IMR-90 (cell line): ENCODE data around the gene LDLRAD4. TPM values are rescaled to one million over a fixed set of nuclear protein-coding genes. Genes with fewer than 3 reads are reported as not detected.

Experiments used
- ATAC-seq: fragments of 200-7000 bp; cut with Tn5 transposase; 2 replicates; pipeline ENCODE4 v1.9.1; 2020; ENCODE audit warnings: low read depth, mild to moderate bottlenecking, moderate library complexity
- BruUV-seq: library from RNA; stranded (reverse); fragments of 400-500 nt; replicated peaks from 2 replicates; lab custom pipeline; 2021; lab: Mats Ljungman, UMichigan
- CTCF ChIA-PET: fragments of 300-600 bp; formaldehyde crosslinking; extraction: SDS; loops from one replicate; lab custom pipeline; 2021; ENCODE audit warnings: antibody characterized with exemption; lab: Yijun Ruan, JAX
- POLR2A ChIA-PET: fragments of 300-600 bp; sonication (Branson Sonifier 250); formaldehyde crosslinking; loops from one replicate; lab custom pipeline; 2022; ENCODE audit warnings: antibody characterized with exemption; ENCODE audit not compliant: unreplicated experiment; lab: Charles Lee
- DNase-seq: peaks from one replicate; pipeline ENCODE4 v3.0.0; 2013
- H2AFZ ChIP-seq: replicated peaks from 2 replicates; pipeline ENCODE3; 2013; ENCODE audit warnings: low read length, mild to moderate bottlenecking; ENCODE audit not compliant: poor library complexity
- H2AK5ac ChIP-seq: 2 replicates; pipeline ENCODE4 v1.6.1; 2013; ENCODE audit warnings: low read depth, low read length, inconsistent platforms
- H2AK9ac ChIP-seq: replicated peaks from 2 replicates; pipeline ENCODE3; 2013; ENCODE audit warnings: mild to moderate bottlenecking, low read depth, low read length, moderate library complexity; ENCODE audit not compliant: poor library complexity
- H2BK120ac ChIP-seq: 2 replicates; pipeline ENCODE4 v1.6.1; 2013; ENCODE audit warnings: low read depth, low read length, inconsistent platforms
- H2BK15ac ChIP-seq: 3 replicates; pipeline ENCODE4 v1.6.1; 2013; ENCODE audit warnings: low read depth, low read length, inconsistent platforms
- H2BK20ac ChIP-seq: 2 replicates; pipeline ENCODE4 v1.6.1; 2013; ENCODE audit warnings: low read depth, mild to moderate bottlenecking, inconsistent platforms, low read length, moderate library complexity
- H2BK5ac ChIP-seq: 2 replicates; pipeline ENCODE4 v1.6.1; 2013; ENCODE audit warnings: mild to moderate bottlenecking, low read depth, low read length, inconsistent platforms; ENCODE audit not compliant: poor library complexity, severe bottlenecking
- H3K14ac ChIP-seq: replicated peaks from 2 replicates; pipeline ENCODE4 v1.6.1; 2013; ENCODE audit warnings: low read depth, low read length, inconsistent platforms
- H3K18ac ChIP-seq: 2 replicates; pipeline ENCODE4 v1.6.1; 2013; ENCODE audit warnings: low read depth, low read length, control low read depth
- H3K23ac ChIP-seq: 2 replicates; pipeline ENCODE4 v1.6.1; 2013; ENCODE audit warnings: low read depth, low read length, inconsistent platforms
- H3K27ac ChIP-seq: 2 replicates; pipeline ENCODE4 v1.5.1; 2013; ENCODE audit warnings: mild to moderate bottlenecking, control low read depth, low read length; ENCODE audit not compliant: insufficient read depth
- H3K27me3 ChIP-seq: 2 replicates; pipeline ENCODE4 v1.6.1; 2013; ENCODE audit warnings: low read length; ENCODE audit not compliant: control insufficient read depth, insufficient read depth
- H3K36me3 ChIP-seq: 2 replicates; pipeline ENCODE4 v1.6.1; 2013; ENCODE audit warnings: low read length, mixed read lengths; ENCODE audit not compliant: control insufficient read depth, insufficient read depth
- H3K4ac ChIP-seq: 2 replicates; pipeline ENCODE4 v1.6.1; 2013; ENCODE audit warnings: low read depth, low read length, inconsistent platforms
- H3K4me1 ChIP-seq: 2 replicates; pipeline ENCODE4 v1.6.1; 2013; ENCODE audit warnings: low read length, mixed read lengths; ENCODE audit not compliant: control insufficient read depth, insufficient read depth
- H3K4me2 ChIP-seq: 2 replicates; pipeline ENCODE4 v1.6.1; 2013; ENCODE audit warnings: low read depth, mild to moderate bottlenecking, control low read depth, low read length, moderate library complexity
- H3K4me3 ChIP-seq: 2 replicates; pipeline ENCODE4 v1.5.1; 2013; ENCODE audit warnings: low read depth, mild to moderate bottlenecking, control low read depth, low read length, moderate library complexity; ENCODE audit not compliant: insufficient read depth
- H3K56ac ChIP-seq: 2 replicates; pipeline ENCODE4 v1.6.1; 2013; ENCODE audit warnings: low read length, inconsistent platforms; ENCODE audit not compliant: insufficient read depth; ENCODE audit errors: extremely low read depth
- H3K79me1 ChIP-seq, 2 experiments: 2 replicates each; pipeline ENCODE4 v1.6.1; 2013; ENCODE audit warnings: low read length in 2 of 2, inconsistent platforms in 1 of 2, low read depth in 1 of 2
- H3K9ac ChIP-seq: 2 replicates; pipeline ENCODE4 v1.6.1; 2013; ENCODE audit warnings: low read depth, low read length, control low read depth
- H3K9me1 ChIP-seq: 2 replicates; pipeline ENCODE4 v1.6.1; 2013; ENCODE audit warnings: low read length, inconsistent platforms; ENCODE audit not compliant: insufficient read depth
- H3K9me3 ChIP-seq: 2 replicates; pipeline ENCODE4 v1.6.1; 2013; ENCODE audit warnings: low read length; ENCODE audit not compliant: control insufficient read depth, insufficient read depth
- H4K20me1 ChIP-seq: 2 replicates; pipeline ENCODE4 v1.6.1; 2013; ENCODE audit warnings: low read length, inconsistent platforms; ENCODE audit not compliant: insufficient read depth
- H4K5ac ChIP-seq: 2 replicates; pipeline ENCODE4 v1.6.1; 2013; ENCODE audit warnings: mild to moderate bottlenecking, low read depth, low read length, control low read depth
- H4K8ac ChIP-seq, 2 experiments: 2 replicates each; pipeline ENCODE4 v1.6.1; 2013; ENCODE audit warnings: low read depth in 2 of 2, low read length in 2 of 2, control low read depth in 1 of 2, inconsistent platforms in 1 of 2
- H4K91ac ChIP-seq: 2 replicates; pipeline ENCODE4 v1.6.1; 2013; ENCODE audit warnings: low read depth, low read length, inconsistent platforms; ENCODE audit not compliant: insufficient read depth
- CEBPB ChIP-seq: IDR thresholded peaks from 2 replicates; pipeline ENCODE4 v1.6.1; 2012; ENCODE audit warnings: low read depth, low read length, improper control_type of control experiment
- CHD1 ChIP-seq: IDR thresholded peaks from 2 replicates; pipeline ENCODE4 v1.6.1; 2012; ENCODE audit warnings: low read depth, low read length, improper control_type of control experiment
- CTCF ChIP-seq: conservative IDR thresholded peaks from 2 replicates; pipeline ENCODE4 v1.5.1; 2012; ENCODE audit warnings: mild to moderate bottlenecking, low read depth, low read length, improper control_type of control experiment
- ELK1 ChIP-seq: fragments of 150-350 bp; IDR thresholded peaks from 2 replicates; pipeline ENCODE4 v1.6.1; 2016; ENCODE audit warnings: low read depth, mild to moderate bottlenecking, low read length, moderate library complexity, borderline replicate concordance
- FOS ChIP-seq: fragments of 150-350 bp; IDR thresholded peaks from 2 replicates; pipeline ENCODE4 v1.6.1; 2016; ENCODE audit warnings: low read depth, low read length
- MAFK ChIP-seq: IDR thresholded peaks from 2 replicates; pipeline ENCODE4 v1.6.1; 2012; ENCODE audit warnings: low read depth, low read length, improper control_type of control experiment
- MAZ ChIP-seq: IDR thresholded peaks from 2 replicates; pipeline ENCODE4 v1.6.1; 2012; ENCODE audit warnings: low read depth, mild to moderate bottlenecking, low read length, improper control_type of control experiment, moderate library complexity, borderline replicate concordance
- MXI1 ChIP-seq: IDR thresholded peaks from 2 replicates; pipeline ENCODE4 v1.6.1; 2012; ENCODE audit warnings: low read depth, mild to moderate bottlenecking, low read length, moderate library complexity, borderline replicate concordance
- POLR2A ChIP-seq: IDR thresholded peaks from 2 replicates; pipeline ENCODE4 v1.6.1; 2012; ENCODE audit warnings: mild to moderate bottlenecking, low read depth, low read length
- RAD21 ChIP-seq: IDR thresholded peaks from 2 replicates; pipeline ENCODE4 v1.6.1; 2012; ENCODE audit warnings: low read length, improper control_type of control experiment
- RCOR1 ChIP-seq: IDR thresholded peaks from 2 replicates; pipeline ENCODE4 v1.6.1; 2012; ENCODE audit warnings: mild to moderate bottlenecking, low read length, improper control_type of control experiment; ENCODE audit not compliant: insufficient replicate concordance
- SMC3 ChIP-seq: fragments of 150-350 bp; IDR thresholded peaks from 2 replicates; pipeline ENCODE4 v1.6.1; 2016; ENCODE audit warnings: low read depth, mild to moderate bottlenecking, antibody characterized with exemption, low read length, moderate library complexity
- WGBS, 2 experiments: methylation state at CpG; one replicate each; pipeline versions ENCODE4 v1.1.5 to v1.1.7; 2013; ENCODE audit warnings: missing lambda C conversion rate in 2 of 2; ENCODE audit not compliant: insufficient read length in 1 of 2; ENCODE audit errors: extremely low coverage in 2 of 2; 5-methylcytosine and 5-hydroxymethylcytosine counted together
- dilution Hi-C: fragments of 300-500 bp; cut with HindIII; formaldehyde crosslinking; loops from one replicate; pipeline ENCODE4 v1.14.3; 2018; ENCODE audit warnings: low sequenced_read_pairs; ENCODE audit not compliant: unreplicated experiment
- in situ Hi-C: fragments of 300-500 bp; cut with MboI; formaldehyde crosslinking; loops from 3 replicates; pipeline ENCODE4 v1.14.3; 2019; ENCODE audit warnings: low sequenced_read_pairs, inconsistent platforms, mixed read lengths
- intact Hi-C: fragments of 100-400 bp; cut with micrococcal nuclease; formaldehyde crosslinking; loops from 2 replicates; pipeline ENCODE4 v1.10.0; 2022
- polyA plus RNA-seq, 3 experiments: library from polyadenylated mRNA; depleted of rRNA; stranded (reverse); fragments of >200 nt; gene quantifications; 2 replicates each; pipeline ENCODE4 v1.2.3, GENCODE V29; 2012; ENCODE audit warnings: low replicate concordance in 1 of 3
- total RNA-seq: library from RNA; depleted of rRNA; stranded (reverse); fragments of >200 nt; gene quantifications from 2 replicates; pipeline ENCODE4 v1.2.3, GENCODE V29; 2012

LDLRAD4 gene
- total and polyA plus RNA-seq, 2 of the 4 experiments (the other 2 are of a cell fraction) = not detected

GRCh38 chr18:13446024-13446423 lies 227.5 kb downstream of the LDLRAD4 start:
- H3K79me1 ChIP-seq = no peaks in the 10 kb centered on the region
- in situ Hi-C loops = no loop called here
- no peak overlapping the region for H3K27ac ChIP-seq
- intact Hi-C loops = no loop called here
- H4K91ac ChIP-seq = no peak overlapping the region
- no peak overlapping the region for H2AK9ac ChIP-seq
- no peak overlapping the region for H3K23ac ChIP-seq
- no peaks in the 10 kb centered on the region for H3K9me3 ChIP-seq
- no peaks in the 10 kb centered on the region; the same call in 1 of the 2 replicates for H3K9me1 ChIP-seq
- dilution Hi-C loops = no loop called here
- DNase-seq (no peak), ATAC-seq (no peak)
- H2AFZ ChIP-seq = no peak overlapping the region
- no peak overlapping the region for H2AK5ac ChIP-seq
- H3K27me3 ChIP-seq = peaks cover 9% of the 10 kb centered on the region
- ChIA-PET CTCF (no interaction called here), POLR2A (no interaction called here)
- no peak overlapping the region for H2BK120ac ChIP-seq
- no peaks in the 10 kb centered on the region for H3K36me3 ChIP-seq
- H3K14ac ChIP-seq = no peak overlapping the region
- no peak overlapping the region for H3K18ac ChIP-seq
- no peak overlapping the region for H3K4me2 ChIP-seq
- no peak overlapping the region for H3K9ac ChIP-seq
- 83% methylated on average over 1 of the region's 6 CpGs; no CpG with 5 or more reads in 1 of the 2 experiments for WGBS, 2 experiments
- no peak overlapping the region for H3K56ac ChIP-seq
- no peak overlapping the region for H4K8ac ChIP-seq
- H2BK15ac ChIP-seq = no peak overlapping the region
- H4K20me1 ChIP-seq = no peaks in the 10 kb centered on the region
- BruUV-seq = no TSS peak
- no peak overlapping the region for H2BK20ac ChIP-seq
- H4K5ac ChIP-seq = no peak overlapping the region
- no peaks in the 10 kb centered on the region for H3K4me1 ChIP-seq
- H3K4ac ChIP-seq = no peak overlapping the region
- no peak overlapping the region for H2BK5ac ChIP-seq
- no peak overlapping the region for H3K4me3 ChIP-seq
- TF ChIP-seq MAZ (no peak), CEBPB (no peak), MXI1 (no peak), FOS (no peak), POLR2A (no peak), SMC3 (no peak), MAFK (no peak), ELK1 (no peak), CTCF (no peak), RAD21 (no peak), RCOR1 (no peak), CHD1 (no peak)
